VCaP (cell line): Measurements from ENCODE around the gene PDE12.

Source experiments
- H3K27ac ChIP-seq: fragments of 450-650 bp; 2 replicates; pipeline ENCODE4 v1.5.1; 2017
- TF ChIP-seq, protein P1 (sequence below): fragments of 450-650 bp; conservative IDR thresholded peaks from 2 replicates; pipeline ENCODE4 v1.5.1; 2017; ENCODE audit warnings: mild to moderate bottlenecking, moderate library complexity

The PDE12 gene

DNA sequence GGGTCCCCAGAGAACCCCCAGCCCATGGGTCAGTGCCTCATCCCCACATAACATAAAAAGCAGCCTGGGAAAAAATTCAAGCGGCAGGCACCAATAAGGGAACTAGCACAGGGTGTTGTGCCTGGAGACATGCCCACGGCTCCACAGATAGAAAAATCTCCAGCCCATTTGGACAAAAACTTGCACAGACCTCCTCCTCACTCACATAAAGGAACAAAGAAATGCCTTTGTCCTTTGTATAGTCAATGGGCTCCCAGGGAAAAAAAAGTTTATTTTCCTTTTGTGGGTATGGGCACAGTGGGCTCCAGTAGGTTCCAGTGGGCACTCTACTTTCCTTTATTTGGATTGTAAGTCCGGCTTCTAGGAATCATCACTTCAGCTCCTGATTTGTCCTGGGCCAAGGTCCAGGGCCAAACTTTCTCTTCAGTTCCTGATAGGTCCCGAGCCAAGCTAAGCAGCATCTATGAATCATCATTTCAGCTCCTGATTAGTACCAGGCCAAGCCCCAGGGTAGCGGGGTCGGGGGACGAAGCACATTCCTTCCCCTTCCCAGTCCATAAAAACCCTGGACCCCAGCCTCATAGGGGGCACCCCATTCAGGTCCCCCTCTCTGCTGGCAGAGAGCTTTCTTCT lies 10.3 kb upstream of the PDE12 start:
- H3K27ac ChIP-seq = no peak overlapping the region
- TF ChIP-seq, protein P1, sequence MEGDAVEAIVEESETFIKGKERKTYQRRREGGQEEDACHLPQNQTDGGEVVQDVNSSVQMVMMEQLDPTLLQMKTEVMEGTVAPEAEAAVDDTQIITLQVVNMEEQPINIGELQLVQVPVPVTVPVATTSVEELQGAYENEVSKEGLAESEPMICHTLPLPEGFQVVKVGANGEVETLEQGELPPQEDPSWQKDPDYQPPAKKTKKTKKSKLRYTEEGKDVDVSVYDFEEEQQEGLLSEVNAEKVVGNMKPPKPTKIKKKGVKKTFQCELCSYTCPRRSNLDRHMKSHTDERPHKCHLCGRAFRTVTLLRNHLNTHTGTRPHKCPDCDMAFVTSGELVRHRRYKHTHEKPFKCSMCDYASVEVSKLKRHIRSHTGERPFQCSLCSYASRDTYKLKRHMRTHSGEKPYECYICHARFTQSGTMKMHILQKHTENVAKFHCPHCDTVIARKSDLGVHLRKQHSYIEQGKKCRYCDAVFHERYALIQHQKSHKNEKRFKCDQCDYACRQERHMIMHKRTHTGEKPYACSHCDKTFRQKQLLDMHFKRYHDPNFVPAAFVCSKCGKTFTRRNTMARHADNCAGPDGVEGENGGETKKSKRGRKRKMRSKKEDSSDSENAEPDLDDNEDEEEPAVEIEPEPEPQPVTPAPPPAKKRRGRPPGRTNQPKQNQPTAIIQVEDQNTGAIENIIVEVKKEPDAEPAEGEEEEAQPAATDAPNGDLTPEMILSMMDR = no peak

DNA sequence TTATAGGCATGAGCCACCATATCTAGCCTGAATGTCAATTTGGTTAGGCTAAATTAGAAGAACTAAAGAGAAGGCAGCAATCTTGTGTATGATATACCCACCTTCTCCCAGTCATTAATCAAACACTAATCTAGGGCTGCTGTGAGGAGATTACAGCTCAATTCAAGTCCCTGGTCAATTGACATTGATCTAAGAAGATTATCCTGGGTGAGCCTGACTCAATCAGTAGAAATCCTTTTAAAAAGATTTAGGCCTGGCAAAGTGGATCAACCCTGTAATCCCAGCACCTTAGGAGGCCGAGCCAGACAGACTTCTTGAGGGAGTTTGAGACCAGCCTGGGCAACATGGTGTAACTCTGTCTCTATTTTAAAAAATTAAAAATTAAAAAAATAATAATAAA lies 9.5 kb upstream of the PDE12 start:
- TF ChIP-seq, protein P1 = no peak
- no peak overlapping the region for H3K27ac ChIP-seq

DNA sequence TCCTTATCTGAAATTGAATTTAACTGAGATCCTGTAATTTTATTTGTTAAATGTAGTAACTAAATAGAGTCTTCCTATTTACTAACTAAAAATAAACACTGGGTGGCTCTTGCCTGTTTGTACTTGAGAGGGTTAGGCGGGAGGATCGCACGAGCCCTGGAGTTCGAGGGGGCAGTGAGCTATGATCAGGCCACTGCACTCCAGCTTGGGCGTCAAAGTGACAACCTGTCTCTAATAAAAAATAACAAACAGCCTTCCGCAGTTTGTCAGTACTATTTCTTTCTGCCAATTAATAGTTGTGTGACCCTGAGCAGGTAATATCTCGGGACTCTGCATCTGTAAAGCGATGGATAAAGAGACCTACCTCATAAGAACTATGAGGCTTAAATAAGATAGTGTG lies 768 bp upstream of the PDE12 start:
- TF ChIP-seq, protein P1 = no peak
- H3K27ac ChIP-seq = peak overlapping the region; percentile 98

DNA sequence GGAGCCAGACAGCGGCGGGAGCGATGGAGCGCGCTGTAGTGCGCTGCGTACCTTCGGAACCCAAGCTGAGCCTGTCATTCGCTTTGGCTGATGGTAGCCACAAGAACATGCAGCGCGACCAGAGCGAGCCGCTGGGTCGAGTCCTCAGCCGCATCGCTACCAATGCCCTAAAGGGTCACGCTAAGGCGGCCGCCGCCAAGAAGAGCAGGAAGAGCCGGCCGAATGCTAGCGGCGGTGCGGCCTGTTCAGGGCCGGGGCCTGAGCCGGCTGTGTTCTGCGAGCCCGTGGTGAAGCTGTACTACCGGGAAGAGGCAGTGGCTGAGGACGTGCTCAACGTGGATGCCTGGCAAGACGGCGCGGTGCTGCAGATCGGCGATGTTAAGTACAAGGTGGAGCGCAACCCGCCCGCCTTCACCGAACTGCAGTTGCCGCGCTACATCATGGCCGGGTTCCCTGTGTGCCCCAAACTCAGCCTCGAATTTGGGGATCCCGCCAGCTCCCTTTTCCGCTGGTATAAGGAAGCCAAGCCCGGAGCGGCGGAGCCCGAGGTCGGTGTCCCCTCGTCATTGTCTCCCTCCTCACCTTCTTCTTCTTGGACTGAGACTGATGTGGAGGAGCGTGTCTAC lies 498 bp downstream of the PDE12 start:
- H3K27ac ChIP-seq = peak overlapping the region; percentile 98
- TF ChIP-seq, protein P1 = no peak

DNA sequence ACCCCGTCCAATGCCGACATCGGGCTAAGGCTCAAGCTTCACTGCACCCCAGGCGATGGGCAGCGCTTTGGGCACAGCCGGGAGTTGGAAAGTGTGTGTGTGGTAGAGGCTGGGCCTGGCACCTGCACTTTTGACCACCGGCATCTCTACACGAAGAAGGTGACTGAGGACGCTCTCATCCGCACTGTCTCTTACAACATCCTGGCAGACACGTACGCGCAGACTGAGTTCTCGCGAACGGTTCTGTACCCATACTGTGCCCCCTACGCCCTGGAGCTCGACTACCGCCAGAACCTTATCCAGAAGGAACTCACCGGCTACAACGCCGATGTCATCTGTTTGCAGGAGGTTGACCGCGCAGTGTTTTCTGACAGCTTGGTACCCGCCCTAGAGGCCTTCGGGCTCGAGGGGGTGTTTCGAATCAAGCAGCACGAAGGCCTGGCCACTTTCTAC lies 1.0 kb downstream of the PDE12 start:
- H3K27ac ChIP-seq = peak overlapping the region; percentile 98
- TF ChIP-seq, protein P1 = no peak

DNA sequence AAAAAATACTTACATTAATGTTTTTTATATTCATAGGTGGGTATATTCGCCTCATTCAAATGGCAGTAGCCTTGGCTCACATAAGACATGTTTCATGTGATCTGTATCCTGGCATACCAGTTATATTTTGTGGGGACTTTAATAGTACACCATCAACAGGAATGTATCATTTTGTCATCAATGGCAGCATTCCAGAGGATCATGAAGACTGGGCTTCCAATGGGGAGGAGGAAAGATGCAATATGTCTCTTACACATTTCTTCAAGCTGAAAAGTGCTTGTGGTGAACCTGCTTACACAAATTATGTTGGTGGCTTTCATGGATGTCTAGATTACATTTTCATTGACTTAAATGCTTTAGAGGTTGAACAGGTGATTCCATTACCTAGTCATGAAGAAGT lies 3.5 kb downstream of the PDE12 start:
- TF ChIP-seq, protein P1 = no peak
- H3K27ac ChIP-seq = no peak overlapping the region

DNA sequence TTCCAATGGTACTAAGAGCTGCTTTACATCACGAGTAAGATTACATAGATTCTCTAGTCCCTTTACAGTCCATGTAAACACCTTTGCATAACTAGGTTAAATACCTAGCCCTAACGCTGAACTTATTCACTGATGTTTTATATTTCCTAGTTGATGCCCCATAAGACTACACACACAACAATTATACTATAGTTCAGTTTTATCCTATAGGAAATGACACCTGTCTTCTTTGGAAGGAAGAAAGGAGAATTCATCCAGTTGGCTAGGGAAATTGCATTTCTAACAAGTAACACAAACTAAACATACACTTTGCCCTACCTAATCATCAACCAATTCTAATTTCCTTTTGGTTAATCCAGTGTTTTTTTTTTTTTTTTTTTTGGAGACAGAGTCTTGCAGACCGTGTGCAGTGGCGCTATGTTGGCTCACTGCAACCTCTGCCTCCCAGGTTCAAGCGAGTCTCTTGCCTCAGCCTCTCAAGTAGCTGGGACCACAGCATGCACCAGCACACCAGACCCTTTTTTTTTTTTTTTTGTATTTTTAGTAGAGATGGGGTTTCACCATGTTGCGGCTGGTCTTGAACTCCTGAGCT lies 13.9 kb downstream of the PDE12 start:
- TF ChIP-seq, protein P1 = no peak
- no peak overlapping the region for H3K27ac ChIP-seq
